GM23338 (cell line): Measurements from ENCODE around the gene PROCA1. TPM values are rescaled to one million over a fixed set of nuclear protein-coding genes. Genes with fewer than 3 reads are reported as not detected.

Experiments
- ATAC-seq: fragments of 200-7000 bp; cut with Tn5 transposase; 3 replicates; pipeline ENCODE4 v1.9.1; 2020
- DNase-seq: peaks from one replicate; pipeline ENCODE4 v3.0.0-alpha.2; 2015; ENCODE audit warnings: low spot score
- H2AFZ ChIP-seq: fragments of 200-600 bp; sonication (generic); 2 replicates; pipeline ENCODE4 v1.8.0; 2016; ENCODE audit warnings: antibody characterized with exemption, mild to moderate bottlenecking, moderate library complexity
- H3F3A ChIP-seq: fragments of 200-600 bp; sonication (generic); replicated peaks from 2 replicates; pipeline ENCODE4 v1.8.0; 2017; ENCODE audit warnings: antibody characterized with exemption, mixed run types, low read depth
- H3K27ac ChIP-seq: fragments of 200-600 bp; sonication (generic); 2 replicates; pipeline ENCODE4 v1.6.1; 2016; ENCODE audit warnings: low read depth
- H3K27me3 ChIP-seq: fragments of 200-600 bp; sonication (generic); 2 replicates; pipeline ENCODE4 v1.8.0; 2016; ENCODE audit warnings: mild to moderate bottlenecking, mixed run types, moderate library complexity; ENCODE audit not compliant: insufficient read depth
- H3K36me3 ChIP-seq: fragments of 200-600 bp; sonication (generic); 2 replicates; pipeline ENCODE4 v1.8.0; 2016; ENCODE audit warnings: mild to moderate bottlenecking; ENCODE audit not compliant: insufficient read depth
- H3K4me1 ChIP-seq: fragments of 200-600 bp; sonication (generic); 2 replicates; pipeline ENCODE4 v1.8.0; 2016; ENCODE audit warnings: mild to moderate bottlenecking, moderate library complexity; ENCODE audit not compliant: insufficient read depth
- H3K4me2 ChIP-seq: fragments of 200-600 bp; sonication (generic); 2 replicates; pipeline ENCODE4 v1.7.1; 2017; ENCODE audit warnings: mixed run types
- H3K4me3 ChIP-seq: fragments of 200-600 bp; sonication (generic); 2 replicates; pipeline ENCODE4 v1.6.1; 2016; ENCODE audit warnings: mixed run types
- H3K79me2 ChIP-seq: fragments of 200-600 bp; sonication (generic); replicated peaks from 2 replicates; pipeline ENCODE4 v1.8.0; 2017; ENCODE audit warnings: mild to moderate bottlenecking; ENCODE audit not compliant: insufficient read depth
- H3K9me2 ChIP-seq: fragments of 200-600 bp; sonication (generic); 2 replicates; pipeline ENCODE4 v1.8.0; 2017; ENCODE audit not compliant: insufficient read depth
- H4K20me1 ChIP-seq: fragments of 200-600 bp; sonication (generic); replicated peaks from 2 replicates; pipeline ENCODE4 v1.8.0; 2017; ENCODE audit warnings: mild to moderate bottlenecking; ENCODE audit not compliant: insufficient read depth
- H3K27ac Mint-ChIP-seq: 2 replicates; pipeline ENCODE4 v1.8.0; 2020; ENCODE audit warnings: inconsistent platforms, mild to moderate bottlenecking, moderate library complexity, mixed read lengths
- H3K27me3 Mint-ChIP-seq: 3 replicates; pipeline ENCODE4 v1.8.0; 2022; ENCODE audit warnings: low read depth, mild to moderate bottlenecking, moderate library complexity, mixed read lengths, inconsistent platforms; ENCODE audit not compliant: insufficient read depth, poor library complexity
- H3K36me3 Mint-ChIP-seq: 3 replicates; pipeline ENCODE4 v1.8.0; 2021; ENCODE audit warnings: low read depth, mild to moderate bottlenecking, inconsistent platforms, moderate library complexity, mixed read lengths
- H3K4me1 Mint-ChIP-seq: 3 replicates; pipeline ENCODE4 v1.8.0; 2020; ENCODE audit warnings: mild to moderate bottlenecking, inconsistent platforms, mixed read lengths
- H3K4me3 Mint-ChIP-seq: 3 replicates; pipeline ENCODE4 v1.8.0; 2021; ENCODE audit warnings: moderate library complexity, mild to moderate bottlenecking, inconsistent platforms, mixed read lengths
- H3K9me3 Mint-ChIP-seq: 3 replicates; pipeline ENCODE4 v1.8.0; 2020; ENCODE audit warnings: moderate library complexity, mild to moderate bottlenecking, inconsistent platforms, mixed read lengths
- CREB1 ChIP-seq: fragments of 250-450 bp; sonication (Bioruptor Pico); IDR thresholded peaks from 2 replicates; pipeline ENCODE4 v1.5.0; 2020; ENCODE audit warnings: low read depth, mild to moderate bottlenecking, moderate library complexity
- CTCF ChIP-seq, 2 experiments: fragments of 200-600 bp in 1 of 2; sonication (generic) in 1 of 2; conservative IDR thresholded peaks; 2 replicates each; pipeline versions ENCODE4 v1.5.1 to v1.6.1; 2016 to 2017; ENCODE audit warnings: antibody characterized with exemption in 2 of 2, low read depth in 2 of 2, mild to moderate bottlenecking in 2 of 2, moderate library complexity in 1 of 2
- ETS1 ChIP-seq: IDR thresholded peaks from 2 replicates; pipeline ENCODE4 v1.6.1; 2016; ENCODE audit warnings: antibody characterized with exemption
- EZH2 ChIP-seq: fragments of 200-600 bp; sonication (generic); IDR thresholded peaks from one replicate; pipeline ENCODE4 v1.8.0; 2017; ENCODE audit warnings: antibody characterized with exemption, mild to moderate bottlenecking, low read depth; ENCODE audit not compliant: unreplicated experiment
- EZH2phosphoT487 ChIP-seq: fragments of 200-600 bp; sonication (generic); IDR thresholded peaks from one replicate; pipeline ENCODE4 v1.8.1; 2018; ENCODE audit warnings: antibody characterized with exemption; ENCODE audit not compliant: unreplicated experiment
- JUNB ChIP-seq: IDR thresholded peaks from one replicate; pipeline ENCODE4 v1.6.1; 2016; ENCODE audit warnings: antibody characterized with exemption; ENCODE audit not compliant: unreplicated experiment
- NANOG ChIP-seq: IDR thresholded peaks from 2 replicates; pipeline ENCODE4 v1.6.1; 2016; ENCODE audit warnings: antibody characterized with exemption, borderline replicate concordance
- STAT1 ChIP-seq: IDR thresholded peaks from one replicate; pipeline ENCODE4 v1.6.1; 2016; ENCODE audit warnings: antibody characterized with exemption; ENCODE audit not compliant: unreplicated experiment
- ZNF331 ChIP-seq: fragments of 250-450 bp; sonication (Bioruptor Pico); IDR thresholded peaks from 2 replicates; pipeline ENCODE4 v1.5.0; 2020; ENCODE audit warnings: low read depth, mild to moderate bottlenecking, moderate library complexity
- polyA plus RNA-seq: library from polyadenylated mRNA; unstranded; fragments of >200 nt; fragmentation: Nextera tagmentation; extraction: Ambion mirVana; gene quantifications from 2 replicates; pipeline ENCODE4 v1.2.1, GENCODE V29; 2016
- total RNA-seq: library from RNA; depleted of rRNA; stranded (reverse); fragments of >200 nt; shearing (Covaris generic); gene quantifications from 2 replicates; pipeline ENCODE4 v1.2.3, GENCODE V29; 2014
- TF ChIP-seq, protein P1 (sequence below): fragments of 250-450 bp; sonication (Bioruptor Pico); IDR thresholded peaks from 2 replicates; pipeline ENCODE4 v1.5.0; 2020; ENCODE audit warnings: mild to moderate bottlenecking, moderate library complexity

PROCA1 gene
- total and polyA plus RNA-seq, 2 experiments from 2014 or later: 11.3 to 14.4 TPM

- H3F3A ChIP-seq: peaks cover 55% of the 10 kb centered on the region
- ATAC-seq (peak; percentile 78), DNase-seq (peak; percentile 89)
- 0 out of 2 replicates have a peak, but pooled peaks cover 5% of the 10 kb centered on the region for H3K36me3 ChIP-seq
- H3K27me3 ChIP-seq: no peaks in the 10 kb centered on the region
- peak overlapping the region; percentile 50 for H3K4me2 ChIP-seq
- Mint-ChIP-seq H3K4me3 (peak overlapping the region; percentile 51), H3K36me3 (peaks cover 69% of the 10 kb centered on the region), H3K27me3 (peaks cover 29% of the 10 kb centered on the region), H3K9me3 (no peaks in the 10 kb centered on the region; the same call in 2 of the 3 replicates), H3K27ac (peak overlapping the region; percentile 91), H3K4me1 (peaks cover 64% of the 10 kb centered on the region)
- peaks cover 24% of the 10 kb centered on the region for H3K79me2 ChIP-seq
- peak overlapping the region; percentile 31 for H3K4me3 ChIP-seq
- peaks cover 52% of the 10 kb centered on the region for H3K4me1 ChIP-seq
- peak; percentile 93 for TF ChIP-seq ETS1
- TF ChIP-seq NANOG: peak; percentile 98
- TF ChIP-seq CREB1: no peak
- no peaks in the 10 kb centered on the region for H3K9me2 ChIP-seq
- peak overlapping the region; percentile 98 for H3K27ac ChIP-seq
- H2AFZ ChIP-seq: no peak overlapping the region
- H4K20me1 ChIP-seq: peaks cover 5% of the 10 kb centered on the region; the same call in 1 of the 2 replicates
These were observed 49.2 kb upstream of the PROCA1 start for GRCh38 chr17:28760601-28761562.

DNA sequence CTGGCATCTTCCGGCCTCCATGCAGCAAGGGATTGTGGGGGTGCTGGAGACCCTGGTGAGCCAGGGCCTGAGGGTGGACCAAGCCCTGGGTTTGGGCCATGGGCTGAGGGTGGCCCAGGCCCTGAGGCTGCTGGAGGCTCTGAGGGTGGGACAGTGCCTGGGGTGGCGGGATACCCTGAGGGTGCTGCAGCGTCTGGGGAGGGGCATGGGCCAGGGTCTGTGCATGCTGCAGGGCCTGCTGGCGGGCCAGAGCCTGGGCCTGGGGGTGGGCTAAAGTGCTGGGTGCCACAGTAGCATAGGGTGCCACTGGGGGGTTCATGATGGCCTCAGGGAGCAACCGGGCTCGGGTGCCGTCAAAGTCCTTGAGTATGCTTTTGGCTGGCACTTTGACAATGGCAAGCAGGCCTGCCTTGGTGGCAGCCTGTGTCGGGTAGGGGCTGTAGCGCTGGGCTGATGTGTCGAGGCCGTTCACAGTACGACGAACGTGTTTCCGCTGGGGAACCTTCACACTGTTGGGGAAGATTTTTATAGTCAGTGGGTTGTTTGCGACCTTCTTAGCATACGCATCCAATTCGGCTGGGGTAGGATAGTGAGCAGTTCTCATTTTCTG, 47.7 kb upstream of the PROCA1 start:
- Histone ChIP-seq H3K27me3 (no peaks in the 10 kb centered on the region), H4K20me1 (peaks cover 7% of the 10 kb centered on the region; the same call in 1 of the 2 replicates), H3K36me3 (peaks cover 5% of the 10 kb centered on the region; the same call in 1 of the 2 replicates), H3K4me1 (peaks cover 52% of the 10 kb centered on the region), H3K27ac (peak overlapping the region; percentile 98), H3K4me2 (peak overlapping the region; percentile 50; the same call in 1 of the 2 replicates), H3K9me2 (no peaks in the 10 kb centered on the region), H3K4me3 (no peak overlapping the region), H2AFZ (no peak overlapping the region), H3K79me2 (peaks cover 19% of the 10 kb centered on the region), H3F3A (peaks cover 55% of the 10 kb centered on the region)
- Mint-ChIP-seq H3K4me3 (no peak overlapping the region), H3K4me1 (peaks cover 67% of the 10 kb centered on the region), H3K27me3 (peaks cover 32% of the 10 kb centered on the region), H3K9me3 (no peaks in the 10 kb centered on the region; the same call in 2 of the 3 replicates), H3K27ac (peak overlapping the region; percentile 91), H3K36me3 (peaks cover 57% of the 10 kb centered on the region)
- DNase-seq: no peak
- ATAC-seq: no peak
- TF ChIP-seq JUNB (no peak), CTCF (conservative IDR thresholded peaks at IDR 0.05; ENCODE audit: low read depth in 2 of 2) (no peak), EZH2phosphoT487 (no peak), EZH2 (no peak), NANOG (no peak), CREB1 (no peak), STAT1 (no peak), ZNF331 (no peak)
- TF ChIP-seq, protein P1, sequence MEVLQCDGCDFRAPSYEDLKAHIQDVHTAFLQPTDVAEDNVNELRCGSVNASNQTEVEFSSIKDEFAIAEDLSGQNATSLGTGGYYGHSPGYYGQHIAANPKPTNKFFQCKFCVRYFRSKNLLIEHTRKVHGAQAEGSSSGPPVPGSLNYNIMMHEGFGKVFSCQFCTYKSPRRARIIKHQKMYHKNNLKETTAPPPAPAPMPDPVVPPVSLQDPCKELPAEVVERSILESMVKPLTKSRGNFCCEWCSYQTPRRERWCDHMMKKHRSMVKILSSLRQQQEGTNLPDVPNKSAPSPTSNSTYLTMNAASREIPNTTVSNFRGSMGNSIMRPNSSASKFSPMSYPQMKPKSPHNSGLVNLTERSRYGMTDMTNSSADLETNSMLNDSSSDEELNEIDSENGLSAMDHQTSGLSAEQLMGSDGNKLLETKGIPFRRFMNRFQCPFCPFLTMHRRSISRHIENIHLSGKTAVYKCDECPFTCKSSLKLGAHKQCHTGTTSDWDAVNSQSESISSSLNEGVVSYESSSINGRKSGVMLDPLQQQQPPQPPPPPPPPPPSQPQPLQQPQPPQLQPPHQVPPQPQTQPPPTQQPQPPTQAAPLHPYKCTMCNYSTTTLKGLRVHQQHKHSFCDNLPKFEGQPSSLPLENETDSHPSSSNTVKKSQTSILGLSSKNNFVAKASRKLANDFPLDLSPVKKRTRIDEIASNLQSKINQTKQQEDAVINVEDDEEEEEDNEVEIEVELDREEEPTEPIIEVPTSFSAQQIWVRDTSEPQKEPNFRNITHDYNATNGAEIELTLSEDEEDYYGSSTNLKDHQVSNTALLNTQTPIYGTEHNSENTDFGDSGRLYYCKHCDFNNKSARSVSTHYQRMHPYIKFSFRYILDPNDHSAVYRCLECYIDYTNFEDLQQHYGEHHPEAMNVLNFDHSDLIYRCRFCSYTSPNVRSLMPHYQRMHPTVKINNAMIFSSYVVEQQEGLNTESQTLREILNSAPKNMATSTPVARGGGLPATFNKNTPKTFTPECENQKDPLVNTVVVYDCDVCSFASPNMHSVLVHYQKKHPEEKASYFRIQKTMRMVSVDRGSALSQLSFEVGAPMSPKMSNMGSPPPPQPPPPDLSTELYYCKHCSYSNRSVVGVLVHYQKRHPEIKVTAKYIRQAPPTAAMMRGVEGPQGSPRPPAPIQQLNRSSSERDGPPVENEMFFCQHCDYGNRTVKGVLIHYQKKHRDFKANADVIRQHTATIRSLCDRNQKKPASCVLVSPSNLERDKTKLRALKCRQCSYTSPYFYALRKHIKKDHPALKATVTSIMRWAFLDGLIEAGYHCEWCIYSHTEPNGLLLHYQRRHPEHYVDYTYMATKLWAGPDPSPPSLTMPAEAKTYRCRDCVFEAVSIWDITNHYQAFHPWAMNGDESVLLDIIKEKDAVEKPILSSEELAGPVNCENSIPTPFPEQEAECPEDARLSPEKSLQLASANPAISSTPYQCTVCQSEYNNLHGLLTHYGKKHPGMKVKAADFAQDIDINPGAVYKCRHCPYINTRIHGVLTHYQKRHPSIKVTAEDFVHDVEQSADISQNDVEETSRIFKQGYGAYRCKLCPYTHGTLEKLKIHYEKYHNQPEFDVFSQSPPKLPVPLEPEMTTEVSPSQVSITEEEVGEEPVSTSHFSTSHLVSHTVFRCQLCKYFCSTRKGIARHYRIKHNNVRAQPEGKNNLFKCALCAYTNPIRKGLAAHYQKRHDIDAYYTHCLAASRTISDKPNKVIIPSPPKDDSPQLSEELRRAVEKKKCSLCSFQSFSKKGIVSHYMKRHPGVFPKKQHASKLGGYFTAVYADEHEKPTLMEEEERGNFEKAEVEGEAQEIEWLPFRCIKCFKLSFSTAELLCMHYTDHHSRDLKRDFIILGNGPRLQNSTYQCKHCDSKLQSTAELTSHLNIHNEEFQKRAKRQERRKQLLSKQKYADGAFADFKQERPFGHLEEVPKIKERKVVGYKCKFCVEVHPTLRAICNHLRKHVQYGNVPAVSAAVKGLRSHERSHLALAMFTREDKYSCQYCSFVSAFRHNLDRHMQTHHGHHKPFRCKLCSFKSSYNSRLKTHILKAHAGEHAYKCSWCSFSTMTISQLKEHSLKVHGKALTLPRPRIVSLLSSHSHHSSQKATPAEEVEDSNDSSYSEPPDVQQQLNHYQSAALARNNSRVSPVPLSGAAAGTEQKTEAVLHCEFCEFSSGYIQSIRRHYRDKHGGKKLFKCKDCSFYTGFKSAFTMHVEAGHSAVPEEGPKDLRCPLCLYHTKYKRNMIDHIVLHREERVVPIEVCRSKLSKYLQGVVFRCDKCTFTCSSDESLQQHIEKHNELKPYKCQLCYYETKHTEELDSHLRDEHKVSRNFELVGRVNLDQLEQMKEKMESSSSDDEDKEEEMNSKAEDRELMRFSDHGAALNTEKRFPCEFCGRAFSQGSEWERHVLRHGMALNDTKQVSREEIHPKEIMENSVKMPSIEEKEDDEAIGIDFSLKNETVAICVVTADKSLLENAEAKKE (CRISPR knock-in tag): no peak
